Measurements from ENCODE around the gene DOCK2.

DNA sequence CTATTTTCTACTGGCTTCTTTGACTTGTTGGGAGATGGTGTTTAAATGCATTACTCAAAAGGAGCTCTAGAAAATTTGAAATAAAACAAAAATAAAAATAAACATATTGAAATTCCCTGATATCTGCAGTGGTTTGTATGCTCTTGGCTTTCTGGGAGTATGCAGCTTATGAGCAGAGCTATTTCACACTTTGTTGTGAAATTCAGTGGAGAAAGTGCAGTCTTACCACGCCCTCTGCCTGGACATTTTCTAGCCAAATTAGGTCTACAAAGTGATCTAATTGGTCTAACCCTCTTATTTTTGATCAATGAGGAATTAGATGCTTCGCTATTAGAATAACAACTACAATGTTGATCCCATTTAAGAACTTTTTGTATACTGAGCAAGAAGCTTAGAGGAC is 276.4 kb downstream of the DOCK2 start:
- TF ChIP-seq TAF1 (IDR thresholded peaks at IDR 0.05; ENCODE audit: borderline replicate concordance, insufficient read depth, low read length), result no peak
- TF ChIP-seq SIN3A (IDR thresholded peaks at IDR 0.05; ENCODE audit: borderline replicate concordance, insufficient read depth, low read length), result no peak
- TF ChIP-seq POLR2AphosphoS5 (IDR thresholded peaks at IDR 0.05; ENCODE audit: low read depth, low read length), result no peak
